Measurements from ENCODE around the gene LAGE3. TPM values are rescaled to one million over a fixed set of nuclear protein-coding genes. Genes with fewer than 3 reads are reported as not detected.

The LAGE3 gene
- total and polyA plus RNA-seq, 2 of the 13 experiments (the other 11 are each of a cell fraction or from before 2014, with no cell fraction given) = 7.6 to 12.7 TPM

DNA sequence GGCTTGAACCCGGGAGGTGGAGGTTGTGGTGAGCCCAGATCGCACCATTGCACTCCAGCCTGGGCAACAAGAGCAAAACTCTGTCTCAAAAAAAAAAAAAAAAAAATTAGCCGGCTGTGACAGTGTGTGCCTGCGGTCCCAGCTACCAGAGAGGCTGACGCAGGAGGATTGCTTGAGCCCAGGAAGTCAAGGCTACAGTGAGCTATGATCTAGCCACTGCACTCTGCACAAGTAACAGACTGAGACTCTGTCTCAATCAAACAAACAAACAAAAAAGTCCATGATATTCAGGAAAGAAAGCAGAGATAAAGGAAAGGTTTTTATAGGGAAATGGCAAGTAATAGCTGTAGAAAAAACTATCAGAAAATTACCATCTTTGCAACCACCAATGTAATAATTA is 2.1 kb upstream of the LAGE3 start:
- FAIRE-seq (peak; percentile 40), ATAC-seq (peak; percentile 15; the same call in 1 of the 3 replicates), DNase-seq (ENCODE audit: low spot score) (no peak)
- no TSS peak for BruUV-seq (replicated peaks)
- Histone ChIP-seq H4K20me1 (ENCODE audit: insufficient read depth, low read length) (no peaks in the 10 kb centered on the region), H3K79me2 (ENCODE audit: insufficient read depth, low read length) (no peaks in the 10 kb centered on the region), H3K9ac (ENCODE audit: insufficient read depth, low read depth, low read length) (no peak overlapping the region), H3K27me3 (ENCODE audit: control insufficient read depth in 1 of 2, insufficient read depth in 2 of 2, low read length in 2 of 2) (no peaks in the 10 kb centered on the region), H3K4me2 (ENCODE audit: low read depth, low read length) (no peak overlapping the region), H3K4me1 (ENCODE audit: insufficient read depth, low read length) (peaks cover 26% of the 10 kb centered on the region), H2AFZ (ENCODE audit: low read length) (no peak overlapping the region), H3K4me3 (replicated peaks in 1 of 3; ENCODE audit: insufficient read depth in 1 of 3, low read depth in 2 of 3, low read length in 3 of 3) (no peak overlapping the region), H3K27ac (ENCODE audit: extremely low read length, insufficient read depth, low read length) (no peak overlapping the region), H3K36me3 (replicated peaks in 1 of 2; ENCODE audit: control insufficient read depth in 1 of 2, insufficient read depth in 2 of 2, low read length in 2 of 2) (no peaks in the 10 kb centered on the region; a peak in 1 of 5 replicates), H3K9me3 (ENCODE audit: low read length) (no peaks in the 10 kb centered on the region)
- in situ Hi-C loops (cut with HindIII; ENCODE audit: extremely low pct_ligation_motif_present, low pct_unique_long_range_greater_than_20kb) = loop anchor here (5.0 kb wide), 1 partner anchor 36 kb away; the partner anchor contains the start of gene FAM3A
- intact Hi-C loops (cut with micrococcal nuclease; ENCODE audit: unreplicated experiment) = no loop called here
- TF ChIP-seq ZSCAN9 (CRISPR knock-in tag; IDR thresholded peaks at IDR 0.05; ENCODE audit: borderline replicate concordance) (no peak), PRPF4 (IDR thresholded peaks at IDR 0.05; ENCODE audit: low read depth, low read length, poor library complexity, severe bottlenecking) (no peak), AKAP8 (CRISPR knock-in tag; IDR thresholded peaks at IDR 0.05) (no peak), HES4 (CRISPR knock-in tag; IDR thresholded peaks at IDR 0.05; ENCODE audit: borderline replicate concordance) (no peak), GTF2F1 (IDR thresholded peaks at IDR 0.05; ENCODE audit: low read length) (no peak), ZNF556 (CRISPR knock-in tag; IDR thresholded peaks at IDR 0.05; ENCODE audit: borderline replicate concordance) (no peak), ATM (IDR thresholded peaks at IDR 0.05; ENCODE audit: borderline replicate concordance) (no peak), HOXA9 (CRISPR knock-in tag; IDR thresholded peaks at IDR 0.05; ENCODE audit: borderline replicate concordance) (no peak), ZNF878 (CRISPR knock-in tag; IDR thresholded peaks at IDR 0.05) (no peak), ZNF546 (CRISPR knock-in tag; conservative IDR thresholded peaks at IDR 0.05) (no peak), NKX3-1 (CRISPR knock-in tag; IDR thresholded peaks at IDR 0.05) (no peak), ZNF562 (CRISPR knock-in tag; IDR thresholded peaks at IDR 0.05; ENCODE audit: borderline replicate concordance) (no peak)
- TF ChIP-seq, protein P1, sequence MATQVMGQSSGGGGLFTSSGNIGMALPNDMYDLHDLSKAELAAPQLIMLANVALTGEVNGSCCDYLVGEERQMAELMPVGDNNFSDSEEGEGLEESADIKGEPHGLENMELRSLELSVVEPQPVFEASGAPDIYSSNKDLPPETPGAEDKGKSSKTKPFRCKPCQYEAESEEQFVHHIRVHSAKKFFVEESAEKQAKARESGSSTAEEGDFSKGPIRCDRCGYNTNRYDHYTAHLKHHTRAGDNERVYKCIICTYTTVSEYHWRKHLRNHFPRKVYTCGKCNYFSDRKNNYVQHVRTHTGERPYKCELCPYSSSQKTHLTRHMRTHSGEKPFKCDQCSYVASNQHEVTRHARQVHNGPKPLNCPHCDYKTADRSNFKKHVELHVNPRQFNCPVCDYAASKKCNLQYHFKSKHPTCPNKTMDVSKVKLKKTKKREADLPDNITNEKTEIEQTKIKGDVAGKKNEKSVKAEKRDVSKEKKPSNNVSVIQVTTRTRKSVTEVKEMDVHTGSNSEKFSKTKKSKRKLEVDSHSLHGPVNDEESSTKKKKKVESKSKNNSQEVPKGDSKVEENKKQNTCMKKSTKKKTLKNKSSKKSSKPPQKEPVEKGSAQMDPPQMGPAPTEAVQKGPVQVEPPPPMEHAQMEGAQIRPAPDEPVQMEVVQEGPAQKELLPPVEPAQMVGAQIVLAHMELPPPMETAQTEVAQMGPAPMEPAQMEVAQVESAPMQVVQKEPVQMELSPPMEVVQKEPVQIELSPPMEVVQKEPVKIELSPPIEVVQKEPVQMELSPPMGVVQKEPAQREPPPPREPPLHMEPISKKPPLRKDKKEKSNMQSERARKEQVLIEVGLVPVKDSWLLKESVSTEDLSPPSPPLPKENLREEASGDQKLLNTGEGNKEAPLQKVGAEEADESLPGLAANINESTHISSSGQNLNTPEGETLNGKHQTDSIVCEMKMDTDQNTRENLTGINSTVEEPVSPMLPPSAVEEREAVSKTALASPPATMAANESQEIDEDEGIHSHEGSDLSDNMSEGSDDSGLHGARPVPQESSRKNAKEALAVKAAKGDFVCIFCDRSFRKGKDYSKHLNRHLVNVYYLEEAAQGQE (IDR thresholded peaks at IDR 0.05; ENCODE audit: borderline replicate concordance in 1 of 2, low read depth in 1 of 2, low read length in 2 of 2) = no peak
- TF ChIP-seq, protein P2, sequence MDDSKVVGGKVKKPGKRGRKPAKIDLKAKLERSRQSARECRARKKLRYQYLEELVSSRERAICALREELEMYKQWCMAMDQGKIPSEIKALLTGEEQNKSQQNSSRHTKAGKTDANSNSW (CRISPR knock-in tag; IDR thresholded peaks at IDR 0.05; ENCODE audit: borderline replicate concordance) = no peak
- TF ChIP-seq, protein P3, sequence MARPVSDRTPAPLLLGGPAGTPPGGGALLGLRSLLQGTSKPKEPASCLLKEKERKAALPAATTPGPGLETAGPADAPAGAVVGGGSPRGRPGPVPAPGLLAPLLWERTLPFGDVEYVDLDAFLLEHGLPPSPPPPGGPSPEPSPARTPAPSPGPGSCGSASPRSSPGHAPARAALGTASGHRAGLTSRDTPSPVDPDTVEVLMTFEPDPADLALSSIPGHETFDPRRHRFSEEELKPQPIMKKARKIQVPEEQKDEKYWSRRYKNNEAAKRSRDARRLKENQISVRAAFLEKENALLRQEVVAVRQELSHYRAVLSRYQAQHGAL (CRISPR knock-in tag; IDR thresholded peaks at IDR 0.05; ENCODE audit: not compliant biosample characterization) = no peak
- CTCF ChIA-PET (ENCODE audit: low intra/inter-chr PET ratio, low total read pairs) = no interaction called here
- POLR2A ChIA-PET = interaction anchor here (2.3 kb wide), 1 partner anchor 9 kb away, joined by 11 read pairs; the partner anchor contains the start of gene SLC10A3
- WGBS (ENCODE audit: low lambda C conversion rate) = 19% methylated on average over 4 of the region's 5 CpGs
